GM19463 (cell line): Measurements from ENCODE around the gene SARM1.
A peak's percentile ranks its signal among the peaks of the same experiment; 100 is the strongest.
"Not testable (repeated sequence)": the region's sequence is repeated elsewhere in the genome, so short reads cannot be mapped to it uniquely, and the experiment has no call there.

ENCODE experiments used
- ATAC-seq: cut with Tn5 transposase; IDR thresholded peaks from one replicate; pipeline ENCODE4 v1.9.1; 2021; ENCODE audit warnings: mild to moderate bottlenecking, moderate library complexity; ENCODE audit not compliant: unreplicated experiment

The SARM1 gene

DNA sequence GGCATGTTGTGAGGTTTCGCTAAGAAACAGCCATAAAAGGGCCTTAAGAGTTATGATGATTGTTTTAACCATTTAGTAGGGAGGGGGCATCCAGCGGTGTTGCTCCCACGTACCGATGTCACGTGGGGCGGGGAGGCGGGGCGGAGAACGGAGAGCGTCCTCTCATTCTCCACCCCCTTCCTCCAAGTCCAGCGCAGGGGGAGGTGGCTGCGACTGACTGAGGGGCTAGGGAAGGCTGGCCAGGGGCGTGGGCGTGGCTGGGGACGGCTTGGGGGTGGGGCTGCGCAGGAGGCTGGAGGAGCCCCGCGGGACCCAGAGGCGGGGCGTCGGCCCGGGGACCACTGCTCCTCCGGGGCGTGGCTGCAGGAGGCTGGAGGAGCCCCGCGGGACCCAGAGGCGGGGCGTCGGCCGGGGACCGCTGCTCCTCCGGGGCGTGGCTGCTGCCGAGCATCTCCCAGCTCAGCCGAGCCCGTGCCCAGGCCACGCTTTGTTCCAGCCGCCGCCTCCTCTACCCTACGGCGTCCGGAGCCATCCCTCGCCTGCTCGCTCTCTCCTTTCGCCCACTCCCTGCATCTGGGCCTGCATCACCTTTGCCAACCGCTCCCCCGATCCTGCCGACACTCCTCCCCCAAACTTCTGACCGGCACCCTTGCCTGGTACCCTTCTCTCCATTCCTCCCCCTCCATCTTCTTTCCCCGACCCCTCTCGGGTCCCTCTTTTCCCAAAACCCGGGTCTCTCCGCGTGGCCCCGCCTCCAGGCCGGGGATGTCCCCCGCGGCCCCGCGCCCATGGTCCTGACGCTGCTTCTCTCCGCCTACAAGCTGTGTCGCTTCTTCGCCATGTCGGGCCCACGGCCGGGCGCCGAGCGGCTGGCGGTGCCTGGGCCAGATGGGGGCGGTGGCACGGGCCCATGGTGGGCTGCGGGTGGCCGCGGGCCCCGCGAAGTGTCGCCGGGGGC lies at the start of gene SARM1:
Gene SARM1 (plus strand): TSS at position 450 of the 958 bp plus-strand sequence. CDS start 339 bp downstream, at position 789.
- peak; percentile 75 for ATAC-seq

DNA sequence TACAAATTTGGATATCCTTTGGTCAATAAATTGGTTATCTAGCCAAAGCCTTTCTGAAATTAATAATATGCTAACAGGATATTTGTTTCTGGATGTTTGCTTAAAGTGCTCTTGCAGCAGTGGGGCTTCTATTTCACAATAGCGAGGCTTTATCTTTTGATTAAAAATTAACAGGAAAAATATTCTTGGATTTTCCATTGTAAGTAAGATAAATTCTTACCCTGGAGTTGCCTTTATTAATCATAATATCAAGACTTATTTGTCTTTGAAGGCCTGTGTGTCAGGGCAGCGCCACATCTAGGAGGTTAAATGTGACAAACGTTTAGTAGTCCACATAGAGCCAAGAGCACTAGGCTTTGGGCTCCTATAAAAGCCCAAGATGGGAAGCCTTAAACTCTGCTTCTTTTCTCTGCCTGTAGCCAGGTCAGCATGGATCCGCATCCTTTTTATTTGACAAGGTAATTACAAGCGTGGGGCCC lies 47.2 kb upstream of the SARM1 start:
- no peak for ATAC-seq

DNA sequence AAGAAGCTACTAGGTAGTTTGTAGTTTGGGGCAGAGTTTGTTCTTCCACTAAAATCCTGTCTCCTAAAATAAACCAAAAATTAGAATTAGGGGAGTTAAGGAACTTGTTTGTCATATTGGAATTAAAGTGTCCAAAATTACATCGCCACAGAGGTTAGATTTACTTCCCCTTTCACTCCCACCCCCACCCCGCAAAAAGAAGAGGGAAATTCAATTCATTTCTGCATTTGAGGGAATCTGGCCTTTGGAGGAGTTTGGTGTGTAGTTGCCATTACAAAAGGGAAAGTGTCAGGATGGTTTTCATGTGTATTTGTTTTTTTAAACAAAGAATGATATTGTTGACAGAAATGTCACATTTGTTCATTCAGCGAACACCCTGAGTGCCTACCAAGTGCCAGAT lies 46.7 kb upstream of the SARM1 start:
- no peak for ATAC-seq

DNA sequence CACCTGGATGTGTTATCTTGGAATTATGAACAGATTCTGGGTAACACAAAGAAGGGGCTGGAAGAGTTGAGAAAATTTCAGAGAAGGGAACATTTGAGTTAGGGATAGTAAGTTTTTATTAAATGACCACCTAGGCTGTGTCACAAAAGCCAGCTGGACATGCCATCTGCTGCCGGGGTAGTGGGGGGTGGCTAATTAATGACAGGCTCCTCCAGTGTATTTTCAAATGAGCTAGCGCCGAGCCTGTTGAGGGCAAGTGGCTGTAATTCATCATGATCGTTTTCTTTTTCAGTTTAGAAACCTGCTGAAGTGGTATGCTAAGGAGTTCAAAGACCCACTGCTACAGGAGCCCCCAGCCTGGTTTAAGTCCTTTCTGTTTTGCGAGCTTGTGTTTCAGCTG lies 46.3 kb upstream of the SARM1 start:
- ATAC-seq: no peak

DNA sequence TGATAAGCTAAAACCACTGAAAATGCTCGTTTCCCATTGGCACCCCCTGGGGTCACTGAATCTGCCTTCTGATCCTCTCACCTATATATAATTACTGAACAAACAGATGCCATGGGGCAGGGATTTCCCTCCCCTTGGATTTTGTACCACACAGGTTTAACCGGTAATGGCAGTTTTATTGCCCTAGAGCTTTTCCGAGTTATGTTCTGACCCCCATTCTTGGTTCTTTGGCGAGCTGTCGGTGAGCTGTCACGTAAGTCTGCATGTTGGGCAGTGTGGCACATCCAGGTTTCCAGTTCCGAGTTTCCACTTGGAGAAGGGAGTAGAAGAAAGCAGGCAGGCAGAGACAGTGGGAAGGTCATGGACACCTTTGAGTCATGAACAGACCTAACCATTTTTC lies 45.4 kb upstream of the SARM1 start:
- no peak for ATAC-seq

DNA sequence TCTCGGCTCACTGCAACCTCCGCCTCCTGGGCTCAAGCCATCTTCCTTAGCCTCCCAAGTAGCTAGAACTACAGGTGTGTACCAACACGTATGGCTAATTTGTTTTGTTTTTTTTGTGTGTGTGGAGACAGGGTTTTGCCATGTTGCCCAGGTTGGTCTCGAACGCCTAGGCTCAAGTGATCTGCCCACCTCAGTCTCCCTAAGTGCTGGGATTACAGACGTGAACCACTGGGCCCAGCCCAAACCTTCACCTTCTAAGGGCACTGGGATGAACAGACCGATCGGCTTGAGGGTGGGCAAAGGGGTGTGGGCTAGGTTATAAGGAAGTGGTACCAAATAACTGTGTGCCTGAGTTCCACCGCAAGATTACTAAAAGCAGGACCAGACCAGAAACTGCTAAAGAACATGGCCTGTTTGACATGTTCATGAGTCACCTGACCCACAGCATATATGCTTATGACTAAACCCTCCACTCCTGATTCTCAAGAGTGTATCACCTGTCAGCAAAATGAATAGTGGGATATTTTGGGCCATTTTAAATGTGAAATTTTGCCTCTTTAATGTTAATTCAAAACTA lies 44.4 kb upstream of the SARM1 start:
- ATAC-seq: peak; percentile 72

DNA sequence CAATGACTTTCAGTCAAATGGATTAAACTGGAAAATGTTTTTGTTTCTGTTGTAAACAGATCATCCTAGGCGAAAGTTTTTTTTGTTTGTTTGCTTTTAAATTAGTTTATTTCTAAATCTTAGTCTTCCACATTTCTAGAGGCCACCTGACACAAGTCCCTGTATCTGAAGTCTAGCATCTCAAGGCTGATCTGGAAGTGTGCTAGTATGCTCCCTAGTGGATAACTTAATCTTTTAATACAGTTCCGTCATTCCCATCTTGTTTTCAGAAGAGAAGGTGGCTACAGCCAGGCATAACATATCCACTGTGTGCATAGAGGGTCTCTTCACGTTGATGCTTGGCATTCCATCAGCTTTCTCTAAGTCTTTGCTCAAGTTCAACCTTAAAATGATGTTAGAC lies 43.8 kb upstream of the SARM1 start:
- no peak for ATAC-seq

DNA sequence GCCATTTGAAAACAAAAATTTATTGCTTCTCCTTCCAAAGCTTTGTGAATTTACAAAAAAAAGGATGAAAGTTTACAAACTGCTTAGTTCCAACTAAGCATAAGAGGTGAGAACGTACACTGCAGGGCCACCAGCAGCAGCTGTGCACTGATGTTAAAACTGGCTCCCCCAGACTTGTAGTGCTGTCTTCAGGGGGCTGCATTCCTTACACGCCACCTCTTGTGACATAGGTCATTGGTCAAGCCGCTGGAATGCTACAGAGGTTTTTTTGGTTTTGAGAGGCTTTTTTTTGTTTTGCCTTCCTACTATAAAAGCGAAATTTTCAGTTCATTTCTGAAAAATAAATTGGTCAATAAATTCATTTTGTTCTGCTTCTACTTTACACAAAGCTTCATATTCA lies 43.2 kb upstream of the SARM1 start:
- ATAC-seq: no peak

DNA sequence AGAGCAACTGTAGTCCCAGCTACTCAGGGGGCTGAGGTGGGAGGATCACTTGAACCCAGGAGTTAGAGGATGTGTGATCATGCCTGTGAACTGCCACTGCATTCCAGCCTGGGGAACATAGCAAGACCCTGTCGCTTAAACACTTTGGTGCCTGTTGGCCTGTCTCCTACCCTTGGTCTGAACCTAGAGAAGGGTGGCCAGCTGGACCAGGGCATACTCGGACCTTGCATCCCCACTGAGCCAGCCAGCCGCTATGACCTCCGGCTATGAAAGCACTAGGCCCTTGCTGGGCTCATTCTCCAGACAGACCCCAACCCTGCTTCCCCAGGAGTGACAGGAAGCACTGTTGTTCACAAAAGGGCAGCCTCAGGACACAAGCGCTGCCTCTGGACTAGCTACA lies 40.8 kb upstream of the SARM1 start:
- no peak for ATAC-seq

DNA sequence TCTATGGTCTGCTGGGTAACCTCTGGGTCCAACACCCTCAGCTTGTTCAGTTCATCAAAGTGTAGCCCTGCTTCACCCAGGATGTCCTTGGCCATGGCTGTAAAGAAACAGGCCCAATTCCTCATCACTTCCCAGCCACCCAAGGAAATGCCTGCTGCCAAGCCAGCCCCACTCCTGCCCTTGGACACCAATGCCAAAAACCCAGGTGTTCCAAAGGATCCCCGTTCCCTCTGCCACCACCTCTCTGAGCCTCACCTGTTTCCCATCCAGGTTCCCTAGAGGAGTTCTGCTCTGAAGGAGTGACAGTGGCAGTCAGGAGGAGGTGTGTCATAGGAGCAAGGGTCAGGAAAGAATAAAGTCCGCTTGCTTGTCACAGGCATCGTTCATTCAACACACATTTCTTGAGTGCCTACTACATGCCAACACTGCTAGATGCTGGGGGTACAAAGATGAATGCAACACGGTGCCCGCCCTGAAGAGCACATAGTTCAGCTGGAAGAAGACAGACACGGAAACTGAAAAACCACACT lies 39.5 kb upstream of the SARM1 start:
- no peak for ATAC-seq

DNA sequence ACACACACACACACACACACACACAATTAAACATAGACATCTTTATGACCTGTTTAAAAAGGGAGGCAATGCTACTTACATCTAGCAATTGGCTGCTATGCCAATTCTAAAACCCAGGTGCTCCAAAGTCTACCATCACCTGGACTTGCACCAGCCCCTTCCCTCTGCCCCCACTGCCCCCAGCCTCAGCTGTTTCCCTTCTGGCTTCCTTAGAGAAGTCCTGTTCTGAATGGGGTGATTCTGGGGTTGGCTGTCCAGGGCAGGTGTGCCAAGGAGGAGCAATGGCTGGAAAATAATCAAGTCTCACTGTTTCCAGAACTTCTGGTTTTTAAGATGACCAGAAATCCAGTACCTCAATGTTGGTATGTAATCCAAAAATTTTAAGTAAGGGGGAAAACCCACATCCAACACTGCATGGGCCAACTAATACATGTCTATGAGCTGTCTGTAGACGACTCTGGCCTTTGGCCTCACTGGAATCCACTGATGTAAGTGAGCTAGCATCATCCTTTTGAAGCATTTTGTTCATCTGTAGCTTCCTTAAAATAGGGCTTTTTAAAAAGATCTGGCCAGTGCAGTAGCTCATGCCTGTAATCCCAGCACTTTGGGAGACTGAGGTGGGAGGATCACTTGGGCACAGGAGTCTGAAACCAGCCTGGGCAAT lies 38.3 kb upstream of the SARM1 start:
- ATAC-seq: no peak

DNA sequence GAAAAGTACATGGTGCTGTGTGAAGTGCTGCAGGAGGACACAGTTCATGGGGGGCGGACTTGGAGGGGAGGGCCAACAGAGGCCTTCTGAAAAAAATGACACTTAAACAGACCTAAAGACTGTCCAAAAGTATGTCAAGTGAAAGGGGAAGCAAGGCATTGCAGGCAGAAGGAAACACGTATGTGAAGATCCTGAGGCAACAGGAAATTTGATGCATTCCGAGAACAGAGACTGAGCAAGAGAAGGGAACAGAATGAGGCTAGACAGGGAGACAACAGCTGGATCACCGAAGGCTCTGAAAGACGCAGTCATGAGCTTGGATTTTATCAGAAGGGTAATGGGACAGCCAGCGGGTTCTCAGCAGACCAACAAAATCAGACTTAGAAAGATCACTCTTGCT lies 37.3 kb upstream of the SARM1 start:
- ATAC-seq: no peak

DNA sequence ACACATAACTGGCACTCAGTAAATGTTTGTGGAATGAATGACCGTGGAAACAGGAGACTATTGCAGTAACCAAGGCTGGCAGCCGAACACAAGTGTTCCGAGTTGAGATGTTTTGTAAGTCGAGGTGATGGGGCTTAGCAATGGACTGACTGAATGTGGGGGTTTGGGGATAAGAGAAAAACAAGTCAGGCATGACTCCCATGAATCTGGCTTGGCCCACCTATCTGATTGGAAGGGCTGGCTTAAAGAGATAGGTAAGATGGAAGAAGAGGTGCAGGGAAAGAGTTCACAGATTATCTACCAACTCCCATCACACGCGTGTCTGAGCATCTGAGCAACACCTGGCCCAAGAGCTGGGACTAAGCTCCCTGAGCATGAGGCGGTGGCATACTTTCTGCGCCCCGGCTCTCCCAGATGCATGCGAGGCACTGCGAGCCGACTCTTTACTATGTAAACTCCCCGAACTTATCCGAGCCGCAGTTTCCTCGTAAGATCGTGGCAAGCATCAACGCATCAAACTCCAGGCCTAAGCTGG lies 36.8 kb upstream of the SARM1 start:
- ATAC-seq: no peak

DNA sequence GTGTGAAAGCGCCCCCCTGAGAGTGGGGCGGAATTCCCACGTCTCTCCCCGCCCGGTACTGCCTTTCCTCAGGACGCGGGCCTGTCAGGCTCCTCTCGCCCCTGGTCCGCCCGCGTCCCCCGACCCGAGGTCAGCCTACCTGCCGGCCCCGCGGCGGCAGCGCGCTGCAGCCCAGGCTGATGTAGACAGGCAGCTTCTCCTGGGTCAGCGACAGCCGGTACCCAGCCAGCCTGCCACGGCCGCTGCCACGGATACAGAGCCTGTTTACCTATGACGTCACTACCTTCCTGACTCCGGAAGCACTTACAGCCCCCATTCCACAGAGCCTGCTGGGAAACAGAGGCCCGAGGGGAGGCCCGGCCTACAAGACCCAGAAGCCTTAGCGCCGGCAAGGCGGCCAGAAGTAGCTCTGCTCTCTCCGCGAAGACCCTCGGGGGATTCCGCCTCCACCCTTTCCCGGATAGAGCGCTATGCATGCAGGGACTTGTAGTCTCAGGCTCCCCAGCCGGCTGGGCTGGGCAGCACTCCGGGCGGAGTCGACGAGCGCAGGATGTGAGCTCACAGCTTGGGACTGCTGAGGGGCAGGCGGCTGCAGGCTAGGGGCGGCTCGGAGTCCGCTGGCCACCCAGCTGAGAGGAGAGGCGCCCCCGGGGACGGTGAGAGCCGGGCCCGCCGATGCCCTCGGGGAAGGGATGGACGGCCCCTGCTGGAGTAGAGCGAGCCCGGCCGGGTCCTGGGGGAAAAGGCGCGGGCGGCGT lies 36.1 kb upstream of the SARM1 start, which contains the start of the genes IFT20 and TNFAIP1:
Gene IFT20 (minus strand): TSS at position 272 of the 758 bp plus-strand sequence. CDS start 3,487 bp downstream, outside the sequence.
Gene TNFAIP1 (plus strand): TSS at position 561 of the 758 bp plus-strand sequence. CDS start 3,761 bp downstream, outside the sequence.
- ATAC-seq: peak; percentile 95

DNA sequence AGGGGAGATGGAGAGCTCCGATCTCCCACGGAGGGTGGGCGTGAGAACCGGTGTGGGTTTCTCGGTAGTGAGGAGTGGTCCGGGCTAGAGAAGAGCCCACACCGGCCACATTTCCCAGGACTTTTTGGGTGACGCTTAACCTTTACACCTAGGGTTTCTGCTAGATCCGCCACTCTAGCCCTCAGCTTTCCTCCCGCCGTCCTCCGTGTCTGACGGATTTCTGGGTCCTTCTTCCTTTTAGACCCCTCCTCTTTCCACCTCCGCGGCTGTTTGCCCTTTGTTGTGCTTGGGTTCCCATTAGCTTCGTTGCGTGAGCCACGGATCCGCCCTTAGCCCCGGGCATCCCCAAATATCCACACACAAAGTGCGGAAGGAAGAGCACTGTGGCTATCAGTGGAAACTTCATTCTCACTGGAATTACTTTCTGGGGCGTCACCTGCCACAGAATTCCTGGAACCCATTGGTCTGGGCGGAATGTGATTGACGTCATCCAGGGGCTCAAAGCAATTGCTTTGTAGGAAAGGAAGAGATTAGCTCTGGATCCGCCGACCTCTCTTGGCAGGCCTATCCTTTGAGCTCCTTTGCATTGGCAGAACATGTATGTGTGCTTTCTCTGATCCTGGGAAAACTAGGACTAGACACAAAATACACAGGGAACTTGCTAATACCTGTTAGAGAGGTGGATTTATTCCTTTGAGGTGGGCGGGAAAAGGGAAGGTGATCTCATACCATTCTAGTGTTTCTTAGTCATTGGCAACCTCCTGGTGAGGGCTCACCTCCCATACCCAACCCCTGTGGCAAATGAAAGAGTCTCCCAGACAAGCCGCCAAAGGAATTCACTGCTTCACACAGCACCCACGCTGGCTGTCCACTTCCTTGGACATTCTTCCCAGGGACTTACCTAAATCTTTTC lies 35.3 kb upstream of the SARM1 start:
- ATAC-seq: no peak

DNA sequence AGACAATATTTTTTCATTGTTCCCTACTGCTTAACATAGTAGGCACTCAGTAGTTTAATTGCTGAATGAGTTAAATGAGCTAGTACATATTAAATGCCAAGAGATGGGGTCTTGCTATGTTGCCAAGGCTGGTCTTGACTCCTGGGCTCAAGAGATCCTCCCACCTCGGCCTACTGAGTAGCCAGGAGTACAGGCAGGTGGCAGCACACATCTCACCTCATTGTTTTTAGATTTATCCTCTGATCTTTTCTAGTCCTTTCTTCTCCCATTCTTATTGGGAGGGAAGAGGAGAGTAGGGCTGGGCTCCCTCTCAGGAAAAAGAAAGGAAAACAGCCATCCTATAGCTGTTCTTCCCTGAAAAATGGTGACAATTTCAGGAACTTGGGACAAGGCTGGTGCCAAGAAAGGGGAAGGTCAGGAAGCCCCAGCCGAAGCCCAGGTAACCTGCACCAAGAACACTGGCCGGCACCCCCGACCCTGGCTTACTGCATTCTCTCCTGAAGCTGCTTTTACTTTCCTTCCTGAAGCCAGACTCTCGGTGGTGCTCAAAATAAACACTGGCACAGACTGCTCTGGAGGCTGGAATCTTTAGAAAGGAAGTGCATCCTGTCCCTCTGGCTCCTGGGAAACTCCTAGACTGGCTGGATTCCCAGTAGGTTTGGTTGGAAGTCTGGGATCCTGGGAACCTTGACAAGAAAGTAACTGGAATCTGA lies 33.3 kb upstream of the SARM1 start:
- ATAC-seq: no peak

DNA sequence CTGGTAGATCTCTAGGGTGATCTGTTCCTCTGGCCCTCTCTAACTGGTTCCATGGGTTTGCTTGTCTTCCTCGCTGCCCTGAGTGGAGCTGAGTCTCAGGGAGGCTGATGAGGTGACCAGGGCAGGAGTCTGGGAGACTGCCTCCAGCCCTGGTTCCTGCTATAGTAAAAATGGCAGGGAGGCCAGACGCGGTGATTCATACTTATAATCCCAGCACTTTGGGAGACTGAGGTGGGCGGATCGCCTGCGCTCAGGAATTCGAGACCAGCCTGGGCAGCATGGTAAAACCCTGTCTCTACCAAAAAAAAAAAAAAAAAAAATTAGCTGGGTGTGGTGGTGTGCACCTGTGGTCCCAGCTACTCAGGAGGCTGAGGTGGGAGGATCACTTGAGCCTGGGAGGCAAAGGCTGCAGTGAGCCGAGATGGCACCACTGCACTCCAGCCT lies 32.7 kb upstream of the SARM1 start:
- ATAC-seq: not testable (repeated sequence)

DNA sequence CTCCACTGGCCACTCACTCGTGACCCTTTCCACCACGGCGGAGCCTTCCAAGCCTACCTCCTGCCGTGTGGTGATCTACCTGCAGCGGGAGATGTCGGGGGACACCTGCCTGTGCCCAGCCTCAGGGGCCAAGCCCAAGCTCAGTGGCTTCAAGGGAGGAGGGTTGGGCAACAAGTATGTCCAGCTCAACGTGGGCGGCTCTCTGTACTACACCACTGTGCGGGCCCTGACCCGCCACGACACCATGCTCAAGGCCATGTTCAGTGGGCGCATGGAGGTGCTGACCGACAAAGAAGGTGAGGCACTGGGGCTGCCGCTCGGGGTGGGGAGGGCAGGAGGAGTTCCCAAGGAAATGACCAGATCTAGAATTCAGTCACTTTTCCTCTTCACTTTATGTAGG lies 32.1 kb upstream of the SARM1 start:
- no peak for ATAC-seq
